Measurements from ENCODE around the gene SENP2.

SENP2 gene

DNA sequence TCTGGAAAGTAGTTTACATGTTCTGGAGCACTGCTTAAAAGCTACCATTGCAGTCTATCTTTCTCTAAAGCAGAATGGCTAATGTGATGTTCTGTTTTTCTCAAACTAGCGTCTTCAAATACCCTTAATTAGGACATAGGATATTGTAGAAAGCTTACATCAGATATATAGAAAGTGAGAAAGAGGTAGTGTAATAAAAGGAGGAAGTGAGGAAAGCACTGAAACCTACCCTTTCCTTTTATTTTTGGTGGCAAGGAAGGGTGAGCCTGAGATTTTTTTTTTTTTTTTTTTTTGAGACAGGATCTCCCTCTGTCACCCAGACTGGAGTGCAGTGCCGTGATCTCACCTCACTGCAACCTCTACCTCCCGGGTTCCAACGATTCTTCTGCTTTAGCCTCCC, 9.4 kb downstream of the SENP2 start:
- peaks cover 25% of the 10 kb centered on the region for H3K79me1 ChIP-seq (replicated peaks; ENCODE audit: low read length, poor library complexity, severe bottlenecking)
- H3K4ac ChIP-seq (ENCODE audit: low read depth in 1 of 2, low read length in 2 of 2), result no peak overlapping the region
- H3K36me3 ChIP-seq (ENCODE audit: control insufficient read depth in 1 of 2, insufficient read depth in 2 of 2, low read depth in 1 of 2, low read length in 2 of 2), result peaks cover 18 to 59% of the 10 kb centered on the region in 2 experiments
- H2BK12ac ChIP-seq (ENCODE audit: low read length in 2 of 2), result no peak overlapping the region
- no peak overlapping the region for H3K27ac ChIP-seq (ENCODE audit: low read length, poor library complexity, severe bottlenecking)
- H3K4me2 ChIP-seq (ENCODE audit: low read length, poor library complexity, severe bottlenecking), result no peak overlapping the region
- H4K8ac ChIP-seq (ENCODE audit: low read length), result no peak overlapping the region
- H3K18ac ChIP-seq (ENCODE audit: low read depth in 1 of 2, low read length in 2 of 2), result no peak overlapping the region
- no peak overlapping the region for H3K4me3 ChIP-seq (ENCODE audit: insufficient read depth in 1 of 2, low read depth in 1 of 2, low read length in 2 of 2)
- no peak for DNase-seq
- H3K27me3 ChIP-seq (ENCODE audit: control insufficient read depth in 1 of 2, insufficient read depth in 1 of 2, low read length in 2 of 2), result no peaks in the 10 kb centered on the region
- H3K14ac ChIP-seq (ENCODE audit: low read length in 2 of 2), result no peak overlapping the region
- H2BK120ac ChIP-seq (ENCODE audit: low read depth, low read length), result no peak overlapping the region
- no peak overlapping the region for H4K91ac ChIP-seq (ENCODE audit: low read length)
- WGBS, result no CpG with 5 or more reads among the region's 4 CpGs
- H3K23ac ChIP-seq (ENCODE audit: low read length in 2 of 2), result no peak overlapping the region
- no peaks in the 10 kb centered on the region for H3K9me3 ChIP-seq (ENCODE audit: control insufficient read depth, low read length)
- H3K9ac ChIP-seq (ENCODE audit: low read length), result no peak overlapping the region
- no peak overlapping the region for H2BK5ac ChIP-seq (ENCODE audit: low read depth, low read length, poor library complexity, severe bottlenecking)
- no peak overlapping the region for H2BK15ac ChIP-seq (ENCODE audit: low read depth, poor library complexity, severe bottlenecking)
- no peak overlapping the region for H2AK5ac ChIP-seq (ENCODE audit: low read length, severe bottlenecking)
- no peak overlapping the region for H2AFZ ChIP-seq (ENCODE audit: low read depth, low read length)
- H3K4me1 ChIP-seq (ENCODE audit: control insufficient read depth, insufficient read depth, low read depth, low read length), result no peaks in the 10 kb centered on the region

DNA sequence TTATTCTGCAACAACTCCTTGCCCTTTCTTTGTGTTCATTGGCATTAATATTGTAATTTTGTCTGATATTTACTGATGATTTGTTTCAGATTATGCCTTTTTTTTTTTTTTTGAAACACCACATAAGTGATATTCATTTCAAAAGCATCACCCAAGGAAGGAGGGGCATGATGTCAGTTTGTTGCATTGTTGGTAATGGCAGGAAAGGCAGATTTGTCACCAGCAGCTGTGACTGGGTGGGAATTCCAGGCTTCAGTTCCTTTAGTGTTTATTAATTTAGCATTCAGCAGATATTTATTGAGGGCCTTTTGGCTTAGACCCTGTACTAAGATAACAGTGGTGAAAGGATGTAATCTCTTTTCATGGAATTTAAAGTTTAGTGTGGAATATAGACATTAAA, 19.5 kb downstream of the SENP2 start:
- no peak overlapping the region for H2BK12ac ChIP-seq (ENCODE audit: low read length in 2 of 2)
- H3K18ac ChIP-seq (ENCODE audit: low read depth in 1 of 2, low read length in 2 of 2), result no peak overlapping the region
- H2AK5ac ChIP-seq (ENCODE audit: low read length, severe bottlenecking), result no peak overlapping the region
- H3K79me1 ChIP-seq (replicated peaks; ENCODE audit: low read length, poor library complexity, severe bottlenecking), result peaks cover 12% of the 10 kb centered on the region
- no peak overlapping the region for H3K23ac ChIP-seq (ENCODE audit: low read length in 2 of 2)
- H4K91ac ChIP-seq (ENCODE audit: low read length), result no peak overlapping the region
- no peak overlapping the region for H3K9ac ChIP-seq (ENCODE audit: low read length)
- H2BK5ac ChIP-seq (ENCODE audit: low read depth, low read length, poor library complexity, severe bottlenecking), result no peak overlapping the region
- no peak overlapping the region for H3K4me3 ChIP-seq (ENCODE audit: insufficient read depth in 1 of 2, low read depth in 1 of 2, low read length in 2 of 2)
- H3K4me1 ChIP-seq (ENCODE audit: control insufficient read depth, insufficient read depth, low read depth, low read length), result no peaks in the 10 kb centered on the region
- no peak overlapping the region for H3K27ac ChIP-seq (ENCODE audit: low read length, poor library complexity, severe bottlenecking)
- no peak overlapping the region for H4K8ac ChIP-seq (ENCODE audit: low read length)
- H2AFZ ChIP-seq (ENCODE audit: low read depth, low read length), result no peak overlapping the region
- no peaks in the 10 kb centered on the region for H3K27me3 ChIP-seq (ENCODE audit: control insufficient read depth in 1 of 2, insufficient read depth in 1 of 2, low read length in 2 of 2)
- H3K14ac ChIP-seq (ENCODE audit: low read length in 2 of 2), result no peak overlapping the region
- H3K9me3 ChIP-seq (ENCODE audit: control insufficient read depth, low read length), result no peaks in the 10 kb centered on the region
- H2BK15ac ChIP-seq (ENCODE audit: low read depth, poor library complexity, severe bottlenecking), result no peak overlapping the region
- H2BK120ac ChIP-seq (ENCODE audit: low read depth, low read length), result no peak overlapping the region
- H3K36me3 ChIP-seq (ENCODE audit: control insufficient read depth in 1 of 2, insufficient read depth in 2 of 2, low read depth in 1 of 2, low read length in 2 of 2), result peaks cover 21 to 85% of the 10 kb centered on the region in 2 experiments
- H3K4ac ChIP-seq (ENCODE audit: low read depth in 1 of 2, low read length in 2 of 2), result no peak overlapping the region
- no peak for DNase-seq
- no peak overlapping the region for H3K4me2 ChIP-seq (ENCODE audit: low read length, poor library complexity, severe bottlenecking)

DNA sequence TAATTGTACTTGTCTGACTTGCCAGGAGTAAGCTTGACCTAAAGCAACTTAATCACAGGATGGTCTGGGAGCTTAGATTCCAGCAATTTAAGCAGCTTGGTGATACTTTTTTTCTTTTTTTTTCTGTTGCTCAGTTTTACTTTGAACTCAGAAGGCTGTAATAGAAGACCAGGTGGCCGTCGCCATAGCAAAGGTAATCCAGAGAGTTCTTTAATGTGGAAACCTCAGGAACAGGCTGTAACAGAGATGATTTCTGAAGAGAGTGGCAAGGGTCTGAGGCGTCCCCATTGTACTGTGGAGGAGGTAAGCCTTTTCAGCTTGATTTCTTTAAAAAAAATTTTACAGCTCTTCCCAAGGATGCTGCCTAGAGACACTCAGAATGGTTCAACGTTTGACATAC, 20.1 kb downstream of the SENP2 start:
- no peak overlapping the region for H3K23ac ChIP-seq (ENCODE audit: low read length in 2 of 2)
- no peak overlapping the region for H3K4me3 ChIP-seq (ENCODE audit: insufficient read depth in 1 of 2, low read depth in 1 of 2, low read length in 2 of 2)
- H3K79me1 ChIP-seq (replicated peaks; ENCODE audit: low read length, poor library complexity, severe bottlenecking), result peaks cover 11% of the 10 kb centered on the region
- H3K4ac ChIP-seq (ENCODE audit: low read depth in 1 of 2, low read length in 2 of 2), result no peak overlapping the region
- WGBS, result 96% methylated on average over 4 of the region's 4 CpGs
- no peak overlapping the region for H2BK15ac ChIP-seq (ENCODE audit: low read depth, poor library complexity, severe bottlenecking)
- no peak overlapping the region for H4K8ac ChIP-seq (ENCODE audit: low read length)
- no peak overlapping the region for H2BK12ac ChIP-seq (ENCODE audit: low read length in 2 of 2)
- no peak overlapping the region for H2AK5ac ChIP-seq (ENCODE audit: low read length, severe bottlenecking)
- peaks cover 22 to 84% of the 10 kb centered on the region in 2 experiments for H3K36me3 ChIP-seq (ENCODE audit: control insufficient read depth in 1 of 2, insufficient read depth in 2 of 2, low read depth in 1 of 2, low read length in 2 of 2)
- no peak overlapping the region for H4K91ac ChIP-seq (ENCODE audit: low read length)
- no peak overlapping the region for H3K27ac ChIP-seq (ENCODE audit: low read length, poor library complexity, severe bottlenecking)
- H3K18ac ChIP-seq (ENCODE audit: low read depth in 1 of 2, low read length in 2 of 2), result no peak overlapping the region
- no peak overlapping the region for H3K9ac ChIP-seq (ENCODE audit: low read length)
- H2AFZ ChIP-seq (ENCODE audit: low read depth, low read length), result no peak overlapping the region
- no peak for DNase-seq
- H2BK5ac ChIP-seq (ENCODE audit: low read depth, low read length, poor library complexity, severe bottlenecking), result no peak overlapping the region
- no peak overlapping the region for H3K4me2 ChIP-seq (ENCODE audit: low read length, poor library complexity, severe bottlenecking)
- no peaks in the 10 kb centered on the region for H3K27me3 ChIP-seq (ENCODE audit: control insufficient read depth in 1 of 2, insufficient read depth in 1 of 2, low read length in 2 of 2)
- H2BK120ac ChIP-seq (ENCODE audit: low read depth, low read length), result no peak overlapping the region
- no peaks in the 10 kb centered on the region for H3K9me3 ChIP-seq (ENCODE audit: control insufficient read depth, low read length)
- no peaks in the 10 kb centered on the region for H3K4me1 ChIP-seq (ENCODE audit: control insufficient read depth, insufficient read depth, low read depth, low read length)
- no peak overlapping the region for H3K14ac ChIP-seq (ENCODE audit: low read length in 2 of 2)

DNA sequence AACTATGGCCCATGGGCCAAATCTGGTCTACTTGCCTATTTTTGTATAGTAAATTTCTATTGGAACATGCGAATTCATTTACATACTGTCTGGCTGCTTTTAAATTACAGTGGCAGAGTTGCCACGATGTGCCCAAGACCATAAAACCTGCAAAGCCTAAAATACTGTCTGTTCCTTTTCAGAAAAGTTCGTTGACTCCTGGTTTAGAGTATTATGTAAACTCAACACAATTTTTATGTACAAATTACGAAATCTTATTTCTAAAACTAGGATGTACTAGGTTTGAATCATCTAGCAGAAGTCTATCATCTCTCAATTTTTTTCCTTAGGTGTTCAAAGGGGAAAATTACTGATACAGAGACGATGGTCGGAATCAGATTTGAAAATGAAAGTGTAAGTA, 26.9 kb downstream of the SENP2 start:
- Histone ChIP-seq H3K27ac (ENCODE audit: low read length, poor library complexity, severe bottlenecking) (no peak overlapping the region), H3K14ac (ENCODE audit: low read length in 2 of 2) (no peak overlapping the region), H3K4ac (ENCODE audit: low read depth in 1 of 2, low read length in 2 of 2) (no peak overlapping the region), H3K79me1 (replicated peaks; ENCODE audit: low read length, poor library complexity, severe bottlenecking) (no peaks in the 10 kb centered on the region), H2AK5ac (ENCODE audit: low read length, severe bottlenecking) (no peak overlapping the region), H3K4me2 (ENCODE audit: low read length, poor library complexity, severe bottlenecking) (no peak overlapping the region), H2BK120ac (ENCODE audit: low read depth, low read length) (no peak overlapping the region), H3K27me3 (ENCODE audit: control insufficient read depth in 1 of 2, insufficient read depth in 1 of 2, low read length in 2 of 2) (no peaks in the 10 kb centered on the region), H3K36me3 (ENCODE audit: control insufficient read depth in 1 of 2, insufficient read depth in 2 of 2, low read depth in 1 of 2, low read length in 2 of 2) (peaks cover 19 to 82% of the 10 kb centered on the region in 2 experiments), H2BK15ac (ENCODE audit: low read depth, poor library complexity, severe bottlenecking) (no peak overlapping the region), H2AFZ (ENCODE audit: low read depth, low read length) (no peak overlapping the region), H4K91ac (ENCODE audit: low read length) (no peak overlapping the region), H3K9ac (ENCODE audit: low read length) (no peak overlapping the region), H3K4me3 (ENCODE audit: insufficient read depth in 1 of 2, low read depth in 1 of 2, low read length in 2 of 2) (no peak overlapping the region), H2BK12ac (ENCODE audit: low read length in 2 of 2) (no peak overlapping the region), H4K8ac (ENCODE audit: low read length) (no peak overlapping the region), H2BK5ac (ENCODE audit: low read depth, low read length, poor library complexity, severe bottlenecking) (no peak overlapping the region), H3K4me1 (ENCODE audit: control insufficient read depth, insufficient read depth, low read depth, low read length) (no peaks in the 10 kb centered on the region), H3K18ac (ENCODE audit: low read depth in 1 of 2, low read length in 2 of 2) (no peak overlapping the region), H3K9me3 (ENCODE audit: control insufficient read depth, low read length) (no peaks in the 10 kb centered on the region), H3K23ac (ENCODE audit: low read length in 2 of 2) (no peak overlapping the region)
- 100% methylated on average over 2 of the region's 6 CpGs for WGBS
- no peak for DNase-seq
